HG02943 (cell line): ENCODE data around the gene TMPRSS2.
A peak's percentile ranks its signal among the peaks of the same experiment; 100 is the strongest.
"Not testable (repeated sequence)": the region's sequence is repeated elsewhere in the genome, so short reads cannot be mapped to it uniquely, and the experiment has no call there.

Experiments
- ATAC-seq: cut with Tn5 transposase; IDR thresholded peaks from one replicate; pipeline ENCODE4 v1.9.1; 2021; ENCODE audit warnings: mild to moderate bottlenecking, low read depth, moderate library complexity; ENCODE audit not compliant: unreplicated experiment

Gene TMPRSS2

DNA sequence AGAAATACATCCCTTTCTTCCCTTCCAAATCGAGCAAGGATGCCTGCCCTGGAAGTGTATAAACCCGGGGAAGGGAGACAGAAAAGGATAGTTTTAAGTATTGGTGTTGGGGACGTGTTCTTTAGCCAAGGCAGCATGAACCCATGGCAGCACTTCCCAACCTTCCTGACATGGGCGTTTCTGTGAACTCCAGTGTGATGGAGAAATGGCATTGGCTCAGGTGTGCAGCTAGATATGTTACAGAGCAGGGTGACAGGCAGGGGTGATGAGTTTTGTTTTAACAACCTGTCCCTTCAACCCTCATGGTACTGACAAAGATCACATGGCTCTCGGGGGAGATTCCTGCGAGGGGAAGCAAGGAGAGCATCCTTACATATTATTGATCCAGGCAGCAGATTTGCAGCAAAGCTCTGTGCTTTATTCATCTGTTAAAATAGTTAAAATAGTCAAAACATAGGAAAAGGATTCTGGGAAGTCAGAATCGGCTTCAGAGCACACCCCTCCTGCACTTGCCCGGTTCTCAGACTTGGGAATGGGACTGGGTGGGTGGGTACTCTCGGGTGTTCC lies 78.0 kb downstream of the TMPRSS2 start:
- no peak for ATAC-seq

DNA sequence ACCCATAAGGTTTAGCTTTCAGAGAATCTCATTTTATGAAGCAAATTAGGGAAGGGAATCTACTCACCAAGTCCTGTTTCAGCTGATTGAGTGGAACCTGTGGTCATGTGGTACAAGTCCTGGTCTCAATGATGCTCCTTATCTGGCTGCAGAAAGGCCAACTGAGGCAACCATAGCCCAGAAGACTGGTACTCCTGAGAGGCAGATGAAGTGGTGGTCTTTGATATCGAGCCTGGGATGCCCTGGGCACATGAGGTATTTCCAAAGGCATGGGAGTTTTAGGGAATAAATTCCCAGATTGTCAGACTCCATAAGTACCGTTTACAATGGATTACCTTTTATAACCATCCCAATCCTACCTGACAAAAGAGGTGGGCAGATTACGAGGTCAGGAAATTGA lies 78.7 kb downstream of the TMPRSS2 start:
- ATAC-seq = no peak

DNA sequence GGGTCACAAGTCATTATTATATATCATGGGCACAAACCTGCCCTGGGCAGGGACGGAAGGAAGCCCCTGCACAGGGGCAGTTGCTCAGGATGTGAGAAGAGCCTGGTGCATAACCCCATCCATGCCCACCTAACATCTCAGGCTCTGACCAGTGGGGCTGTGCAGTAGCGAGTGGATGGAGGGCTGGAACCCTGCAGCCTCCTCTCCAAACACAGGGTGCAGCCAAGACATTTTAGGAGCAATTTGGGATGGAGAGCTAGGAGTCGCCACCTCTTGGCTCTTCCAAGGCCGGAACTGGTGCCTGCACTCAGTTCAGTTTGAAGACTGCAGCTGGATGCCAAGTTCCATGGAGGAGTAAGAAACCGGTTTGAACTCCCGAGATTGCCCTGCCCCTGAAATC lies 79.1 kb downstream of the TMPRSS2 start:
- no peak for ATAC-seq

DNA sequence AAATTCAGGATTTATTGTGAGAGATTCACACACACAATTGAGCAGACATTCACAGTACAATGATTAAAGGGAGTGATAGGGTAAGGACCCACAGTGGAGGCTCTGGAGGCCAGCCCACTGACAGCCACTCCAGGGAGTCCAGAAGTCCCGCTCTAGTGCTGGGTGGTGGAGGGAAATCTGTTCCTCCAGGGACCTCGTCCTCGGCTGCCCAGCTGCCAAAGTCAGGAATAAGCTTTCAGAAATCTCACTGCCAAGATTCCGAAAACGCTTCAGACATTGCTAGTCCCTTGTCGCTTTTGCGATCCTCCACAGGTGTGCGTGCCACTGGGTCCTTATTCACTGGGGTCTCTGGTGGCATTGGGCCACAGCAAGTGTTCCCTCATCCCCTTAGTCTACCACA lies 79.6 kb downstream of the TMPRSS2 start:
- ATAC-seq = no peak

DNA sequence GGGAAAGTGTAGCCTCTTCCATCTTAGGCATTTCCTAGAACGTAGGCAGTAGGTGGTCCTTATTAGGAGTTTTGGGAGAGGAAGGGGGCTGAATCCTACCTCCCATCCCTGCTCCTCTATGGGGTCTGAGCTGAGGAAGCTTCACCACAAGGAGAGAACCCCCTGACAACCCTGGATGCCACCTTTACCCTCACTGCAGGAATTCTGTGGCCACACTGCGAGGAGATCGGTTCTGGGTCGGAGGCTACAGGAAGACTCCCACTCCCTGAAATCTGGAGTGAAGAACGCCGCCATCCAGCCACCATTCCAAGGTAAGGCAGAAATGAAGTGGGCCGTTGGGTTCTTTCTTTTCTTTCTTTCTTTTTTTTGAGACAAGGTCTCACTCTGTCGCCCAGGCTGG lies 80.4 kb downstream of the TMPRSS2 start:
- ATAC-seq = no peak

DNA sequence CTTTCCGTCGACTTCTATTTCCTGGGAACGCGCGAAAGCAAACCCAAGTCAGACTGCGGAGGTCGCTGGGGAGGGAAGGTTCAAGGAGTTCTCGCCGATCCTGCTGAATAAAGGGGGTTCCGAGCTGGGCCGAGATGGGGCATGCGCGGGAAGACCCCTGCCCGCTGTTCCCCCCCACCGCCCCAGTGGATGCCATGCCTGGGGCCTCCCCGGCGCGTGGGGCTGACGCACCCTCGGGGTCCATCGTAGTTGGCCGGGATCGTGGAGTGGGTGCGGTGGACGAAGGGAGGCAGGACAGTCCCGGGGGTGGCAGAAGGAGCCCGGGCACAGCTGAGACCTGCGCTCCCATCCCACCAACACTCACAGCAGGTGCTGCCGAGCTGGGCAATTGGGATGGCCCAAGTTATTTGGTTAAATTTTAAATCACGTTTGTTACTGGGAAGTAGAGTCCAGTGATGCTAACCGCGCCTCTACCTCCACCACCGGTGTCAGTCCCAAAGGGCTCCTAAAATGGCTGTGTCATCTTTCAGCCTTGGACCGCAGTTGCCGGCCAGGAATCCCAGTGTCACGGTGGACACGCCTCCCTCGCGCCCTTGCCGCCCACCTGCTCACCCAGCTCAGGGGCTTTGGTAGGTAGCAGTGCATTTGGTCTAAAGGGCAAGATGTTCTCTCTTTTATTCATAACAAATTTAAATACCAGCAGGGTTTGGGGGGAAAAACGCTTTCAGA lies 81.1 kb downstream of the TMPRSS2 start:
- no peak for ATAC-seq

DNA sequence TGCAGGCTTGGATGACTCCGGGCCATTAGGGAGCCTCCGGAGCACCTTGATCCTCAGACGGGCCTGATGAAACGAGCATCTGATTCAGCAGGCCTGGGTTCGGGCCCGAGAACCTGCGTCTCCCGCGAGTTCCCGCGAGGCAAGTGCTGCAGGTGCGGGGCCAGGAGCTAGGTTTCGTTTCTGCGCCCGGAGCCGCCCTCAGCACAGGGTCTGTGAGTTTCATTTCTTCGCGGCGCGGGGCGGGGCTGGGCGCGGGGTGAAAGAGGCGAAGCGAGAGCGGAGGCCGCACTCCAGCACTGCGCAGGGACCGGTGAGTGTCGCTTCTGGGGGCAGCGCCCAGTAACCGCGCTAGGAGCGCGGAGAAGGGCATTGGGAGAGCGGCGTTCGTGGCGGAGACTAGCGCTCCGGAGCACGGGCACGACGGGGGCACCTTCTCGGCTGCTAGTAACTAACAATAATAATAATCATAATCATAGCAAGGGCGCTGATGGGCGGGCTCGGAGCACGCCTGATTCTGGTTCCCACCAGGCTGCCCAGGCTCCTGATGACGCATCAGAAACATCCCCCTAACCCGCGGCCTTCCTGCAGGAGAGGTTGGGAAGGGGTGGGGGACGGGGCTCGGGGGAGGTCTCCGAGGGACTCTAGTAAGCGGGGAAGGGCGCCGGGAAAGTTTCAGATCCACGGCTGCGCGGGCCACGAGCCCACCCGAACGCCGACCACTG lies 81.8 kb downstream of the TMPRSS2 start, which contains the start of gene MX1:
TSS of gene MX1 (plus strand) at position 286 of the 722 bp plus-strand sequence. CDS start 5,832 bp downstream, outside the sequence.
- ATAC-seq = peak; percentile 70

DNA sequence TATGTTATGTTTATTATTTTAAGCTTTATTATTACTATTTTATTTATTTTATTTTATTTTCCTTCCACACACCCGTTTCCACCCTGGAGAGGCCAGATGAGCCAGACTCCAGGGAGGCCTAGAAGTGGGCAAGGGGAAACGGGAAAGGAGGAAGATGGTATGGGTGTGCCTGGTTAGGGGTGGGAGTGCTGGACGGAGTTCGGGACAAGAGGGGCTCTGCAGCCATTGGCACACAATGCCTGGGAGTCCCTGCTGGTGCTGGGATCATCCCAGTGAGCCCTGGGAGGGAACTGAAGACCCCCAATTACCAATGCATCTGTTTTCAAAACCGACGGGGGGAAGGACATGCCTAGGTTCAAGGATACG lies 82.4 kb downstream of the TMPRSS2 start:
- no peak for ATAC-seq

DNA sequence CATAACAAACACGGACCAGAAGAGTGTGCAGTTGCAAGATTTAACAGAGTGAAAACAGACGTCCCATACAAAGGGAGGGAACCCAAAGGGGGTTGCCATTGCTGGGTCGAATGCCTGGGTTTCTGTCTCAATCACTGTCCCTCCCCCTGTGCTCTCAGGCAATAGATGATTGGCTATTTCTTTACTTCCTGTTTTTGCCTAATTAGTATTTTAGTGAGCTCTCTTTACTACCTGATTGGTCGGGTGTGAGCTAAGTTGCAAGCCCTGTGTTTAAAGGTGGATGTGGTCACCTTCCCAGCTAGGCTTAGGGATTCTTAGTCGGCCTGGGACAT lies 84.7 kb downstream of the TMPRSS2 start:
- not testable (repeated sequence) for ATAC-seq

DNA sequence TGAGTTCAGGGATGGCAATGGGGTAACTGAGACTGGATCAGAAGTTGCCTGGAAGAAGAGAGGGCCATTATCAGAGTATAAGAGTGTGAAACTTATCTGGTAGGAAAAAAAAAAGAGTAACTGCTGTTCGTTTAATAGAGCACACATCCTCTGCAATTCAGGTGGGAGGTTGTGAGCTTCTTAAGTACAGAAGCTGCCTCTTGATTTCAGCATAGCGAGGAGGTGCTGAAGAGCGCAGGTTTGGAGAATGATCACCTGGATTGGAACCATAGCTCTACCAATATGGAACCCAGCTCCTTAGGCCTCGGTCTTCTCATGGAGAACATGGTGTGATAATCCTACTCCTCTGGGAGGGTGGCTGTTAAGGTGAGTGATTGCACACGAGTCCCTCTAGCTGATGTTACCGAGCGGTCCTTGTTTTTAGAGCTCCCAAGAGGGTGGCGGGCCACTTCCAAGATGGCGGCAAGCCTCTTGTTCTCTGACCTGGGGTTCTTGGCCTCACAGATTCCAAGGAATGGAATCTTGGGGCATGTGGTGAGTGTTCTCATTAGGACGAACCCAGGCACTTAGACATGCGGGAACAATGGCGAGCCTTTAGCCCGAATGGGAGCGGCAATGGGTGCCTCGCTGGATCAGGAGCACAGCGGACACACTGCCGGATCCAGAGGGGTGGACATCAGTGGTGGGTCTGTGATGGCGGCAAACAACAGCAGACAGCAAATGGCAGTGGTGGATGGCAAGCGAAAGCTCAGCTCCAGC lies 85.2 kb downstream of the TMPRSS2 start:
- no peak for ATAC-seq

DNA sequence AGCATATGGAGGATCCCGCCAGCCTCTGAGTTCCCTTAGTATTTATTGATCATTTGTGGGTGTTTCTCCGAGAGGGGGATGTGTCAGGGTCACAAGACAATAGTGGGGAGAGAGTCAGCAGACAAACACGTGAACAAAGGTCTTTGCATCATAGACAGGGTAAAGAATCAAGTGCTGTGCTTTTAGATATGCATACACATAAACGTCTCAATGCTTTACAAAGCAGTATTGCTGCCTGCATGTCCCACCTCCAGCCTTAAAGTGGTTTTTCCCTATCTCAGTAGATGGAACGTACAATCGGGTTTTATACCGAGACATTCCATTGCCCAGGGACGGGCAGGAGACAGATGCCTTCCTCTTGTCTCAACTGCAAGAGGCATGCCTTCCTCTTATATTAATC lies 87.0 kb downstream of the TMPRSS2 start:
- not testable (repeated sequence) for ATAC-seq

DNA sequence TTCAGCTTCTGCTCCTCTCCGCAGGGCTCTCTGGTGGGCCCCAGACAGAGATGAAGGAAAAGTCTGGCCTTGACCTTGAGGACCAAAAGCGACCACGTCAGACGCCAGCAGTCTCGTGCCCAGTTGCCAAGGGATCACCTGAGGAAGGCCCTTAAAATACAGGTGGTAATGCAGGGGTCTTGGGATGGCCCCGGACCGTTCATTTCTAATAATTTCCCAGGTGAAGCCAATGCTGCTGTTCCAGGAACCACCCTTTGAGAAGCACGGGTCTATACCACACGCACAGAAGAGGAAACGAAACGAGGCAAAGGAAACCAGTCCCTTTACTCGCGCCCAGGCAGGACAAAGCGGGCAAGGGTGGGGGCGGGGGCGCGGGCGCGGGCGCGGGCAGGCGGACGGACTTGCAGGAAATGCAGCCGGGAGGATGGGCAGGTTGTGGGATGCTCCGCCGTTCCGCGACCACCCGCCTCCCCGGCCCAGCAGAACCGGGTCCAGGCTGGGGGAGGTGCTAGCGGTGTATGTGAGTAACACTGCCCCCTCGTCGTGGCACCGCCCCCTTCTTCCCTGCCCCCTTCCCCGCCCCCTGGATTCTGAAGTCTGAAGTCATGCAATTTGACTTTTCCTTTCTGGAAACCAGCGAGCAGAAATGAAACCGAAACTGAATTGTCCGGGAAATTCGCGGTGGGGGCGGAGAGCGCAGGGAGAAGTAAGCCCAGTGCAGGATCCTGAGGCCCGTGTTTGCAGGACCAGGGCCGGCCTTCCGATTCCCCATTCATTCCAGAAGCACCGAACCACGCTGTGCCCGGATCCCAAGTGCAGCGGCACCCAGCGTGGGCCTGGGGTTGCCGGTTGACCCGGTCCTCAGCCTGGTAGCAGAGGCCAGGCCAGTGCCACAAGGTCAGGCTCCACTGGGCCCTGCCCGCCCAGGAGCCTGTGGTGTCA lies 87.8 kb downstream of the TMPRSS2 start:
- peak; percentile 84 for ATAC-seq

DNA sequence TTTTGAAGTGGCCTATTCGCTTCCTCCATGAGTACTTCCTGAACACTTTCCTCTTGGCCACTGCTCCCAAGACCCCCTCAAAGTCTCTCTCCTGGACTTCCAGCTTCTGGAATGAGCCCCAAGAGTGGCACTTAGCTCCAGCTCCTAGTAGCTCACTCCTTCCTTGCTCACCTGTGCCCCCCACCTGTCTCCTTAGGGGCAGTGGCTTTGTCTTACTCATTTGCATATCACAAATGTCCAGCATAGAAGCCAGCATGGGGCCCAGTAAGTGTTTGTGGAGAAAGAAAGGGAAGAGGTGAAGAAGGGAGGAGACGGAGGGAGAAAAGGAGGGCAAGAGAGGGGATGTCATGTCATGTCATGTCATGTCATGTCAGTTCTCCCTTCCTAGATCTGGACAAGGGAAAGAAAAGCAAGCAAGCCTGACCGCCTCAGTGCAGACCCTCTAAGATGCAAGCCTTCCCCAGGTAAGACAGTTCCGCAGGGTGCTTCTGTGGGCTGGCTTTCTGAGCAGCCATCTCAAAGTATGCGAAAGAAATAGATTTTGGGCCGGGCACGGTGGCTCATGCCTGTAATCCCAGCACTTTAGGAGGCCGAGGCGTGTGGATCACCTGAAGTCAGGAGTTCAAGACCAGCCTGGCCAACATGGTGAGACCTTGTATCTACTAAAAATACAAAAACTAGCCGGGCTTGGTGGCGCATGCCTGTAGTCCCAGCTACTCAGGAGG lies 88.8 kb downstream of the TMPRSS2 start:
- no peak for ATAC-seq

DNA sequence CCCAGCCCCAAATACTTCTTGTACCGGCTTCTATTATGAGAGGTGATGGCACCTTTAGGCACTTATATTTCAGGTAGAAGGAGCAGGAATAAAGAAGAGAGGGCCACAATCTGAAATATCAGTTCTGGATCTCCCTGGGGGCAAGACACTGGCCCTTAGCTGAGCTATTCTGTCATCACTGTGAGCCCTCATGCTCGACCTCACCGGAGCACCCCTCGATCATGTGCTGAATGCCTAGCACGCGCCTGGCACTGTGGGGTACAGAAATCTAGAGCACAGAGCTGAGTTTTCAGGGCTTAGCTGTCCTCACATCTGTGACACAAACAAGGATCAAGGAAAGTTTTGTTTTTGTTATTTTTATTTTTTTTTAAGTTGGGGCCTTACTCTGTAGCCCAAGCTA lies 89.6 kb downstream of the TMPRSS2 start:
- no peak for ATAC-seq

DNA sequence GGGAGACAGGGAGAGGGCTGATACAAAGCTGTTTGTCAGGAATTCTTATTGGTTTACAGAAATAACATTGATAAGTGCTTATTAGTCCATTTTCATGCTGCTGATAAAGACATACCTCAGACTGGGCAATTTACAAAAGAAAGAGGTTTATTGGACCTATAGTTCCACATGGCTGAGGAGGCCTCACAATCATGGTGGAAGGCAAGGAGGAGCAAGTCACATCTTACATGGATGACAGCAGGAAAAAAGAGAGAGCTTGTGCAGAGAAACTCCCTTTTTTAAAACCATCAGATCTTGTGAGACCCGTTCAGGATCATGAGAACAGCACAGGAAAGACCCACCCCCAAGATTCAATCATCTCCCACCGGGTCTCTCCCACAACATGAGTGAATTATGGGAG lies 90.5 kb downstream of the TMPRSS2 start:
- ATAC-seq = not testable (repeated sequence)
